ENCODE data around the gene CR1L.
"Not testable (repeated sequence)": the region's sequence is repeated elsewhere in the genome, so short reads cannot be mapped to it uniquely, and the experiment has no call there.

Gene CR1L

GRCh38 chr1:207680590-207681388, 35.9 kb downstream of the CR1L start:
- in situ Hi-C loops (cut with MboI; ENCODE audit: low sequenced_read_pairs): not testable (repeated sequence)

DNA sequence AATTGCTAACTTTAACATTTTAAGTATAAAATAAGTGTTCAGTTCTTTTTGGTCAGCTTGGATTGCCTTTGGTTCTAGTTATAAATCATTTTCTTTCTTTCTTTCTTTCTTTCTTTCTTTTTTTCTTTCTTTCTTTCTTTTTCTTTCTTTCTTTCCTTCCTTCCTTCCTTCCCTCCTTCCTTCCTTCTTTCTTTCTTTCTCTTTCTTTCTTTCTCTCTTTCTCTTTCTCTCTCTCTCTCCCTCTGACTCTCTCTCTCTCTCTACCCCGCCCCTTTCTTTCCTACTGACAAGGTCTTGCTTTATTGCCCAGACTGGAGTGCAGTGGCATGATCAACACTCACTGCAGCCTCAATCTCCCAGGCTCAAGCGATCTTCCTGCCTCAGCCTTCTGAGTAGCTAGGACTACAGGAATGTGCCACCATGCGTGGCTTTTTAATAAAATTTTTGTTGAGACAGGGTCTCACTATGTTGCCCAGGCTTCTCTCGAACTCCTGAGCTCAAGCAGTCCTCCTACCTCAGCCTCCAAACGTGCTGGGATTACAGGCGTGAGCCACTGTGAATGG, 38.0 kb downstream of the CR1L start:
- in situ Hi-C loops (cut with MboI; ENCODE audit: low sequenced_read_pairs): not testable (repeated sequence)

- in situ Hi-C loops (cut with MboI; ENCODE audit: low sequenced_read_pairs): not testable (repeated sequence)
Measured at GRCh38 chr1:207690551-207690950, 45.6 kb downstream of the CR1L start.

- in situ Hi-C loops (cut with MboI; ENCODE audit: low sequenced_read_pairs): no loop called here
Measured at GRCh38 chr1:207691010-207691409, 46.1 kb downstream of the CR1L start.

DNA sequence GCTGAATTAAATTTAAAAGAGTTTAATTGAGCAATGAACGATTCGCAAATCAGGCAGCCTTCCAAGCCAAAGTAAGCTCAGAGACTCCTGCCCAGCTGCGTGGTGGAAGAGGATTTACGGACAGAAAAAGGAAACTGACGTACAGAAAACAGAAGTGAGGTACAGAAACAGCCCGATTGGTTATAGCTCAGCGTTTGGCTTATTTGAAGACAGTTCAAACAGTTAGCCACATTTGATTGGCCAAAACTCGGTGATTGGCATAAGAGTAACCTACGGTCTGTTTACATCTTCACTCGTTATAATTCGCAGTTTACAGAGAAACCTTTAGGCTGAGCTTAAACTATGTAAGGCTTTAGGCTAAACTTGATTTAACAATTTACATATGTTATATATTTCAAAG, 46.9 kb downstream of the CR1L start:
- in situ Hi-C loops (cut with MboI; ENCODE audit: low sequenced_read_pairs): no loop called here

DNA sequence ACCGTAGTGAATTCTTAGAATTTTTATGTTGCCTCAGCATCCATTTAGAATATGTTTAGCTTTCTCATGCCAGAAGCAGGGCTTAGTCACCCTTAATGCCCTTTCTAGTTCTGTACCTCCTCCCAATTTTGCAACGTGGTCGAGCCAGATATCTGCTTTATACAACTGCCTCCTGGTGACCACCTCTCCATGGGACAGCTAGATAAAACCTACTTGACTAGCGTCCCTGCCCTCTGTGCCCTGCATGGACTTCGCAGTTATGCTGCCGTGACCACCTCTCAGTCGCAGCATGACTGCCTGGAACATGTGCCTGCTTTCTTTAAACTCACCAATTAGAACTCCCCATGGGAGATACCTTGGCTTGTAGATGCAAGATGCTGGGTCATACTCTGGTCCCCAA, 47.4 kb downstream of the CR1L start:
- in situ Hi-C loops (cut with MboI; ENCODE audit: low sequenced_read_pairs): not testable (repeated sequence)

DNA sequence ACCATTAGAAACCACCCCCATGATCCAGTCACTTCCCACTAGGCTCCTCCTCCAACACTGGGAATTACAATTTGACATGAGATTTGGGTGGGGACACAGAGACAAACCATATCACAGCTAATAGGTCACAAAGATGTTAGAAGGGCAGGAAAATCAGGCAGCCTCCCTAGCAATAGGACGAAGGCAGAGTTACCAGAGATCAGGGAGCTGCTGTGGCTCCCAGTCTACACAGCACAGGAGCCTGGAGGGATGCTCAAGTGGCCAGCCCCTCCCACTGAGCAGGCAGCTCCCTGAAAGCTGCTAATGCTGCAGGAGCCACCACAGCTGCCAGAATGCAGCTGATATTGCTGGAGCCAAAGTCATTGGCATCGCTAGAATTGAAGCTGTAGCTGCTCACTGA, 51.0 kb downstream of the CR1L start:
- in situ Hi-C loops (cut with MboI; ENCODE audit: low sequenced_read_pairs): no loop called here

DNA sequence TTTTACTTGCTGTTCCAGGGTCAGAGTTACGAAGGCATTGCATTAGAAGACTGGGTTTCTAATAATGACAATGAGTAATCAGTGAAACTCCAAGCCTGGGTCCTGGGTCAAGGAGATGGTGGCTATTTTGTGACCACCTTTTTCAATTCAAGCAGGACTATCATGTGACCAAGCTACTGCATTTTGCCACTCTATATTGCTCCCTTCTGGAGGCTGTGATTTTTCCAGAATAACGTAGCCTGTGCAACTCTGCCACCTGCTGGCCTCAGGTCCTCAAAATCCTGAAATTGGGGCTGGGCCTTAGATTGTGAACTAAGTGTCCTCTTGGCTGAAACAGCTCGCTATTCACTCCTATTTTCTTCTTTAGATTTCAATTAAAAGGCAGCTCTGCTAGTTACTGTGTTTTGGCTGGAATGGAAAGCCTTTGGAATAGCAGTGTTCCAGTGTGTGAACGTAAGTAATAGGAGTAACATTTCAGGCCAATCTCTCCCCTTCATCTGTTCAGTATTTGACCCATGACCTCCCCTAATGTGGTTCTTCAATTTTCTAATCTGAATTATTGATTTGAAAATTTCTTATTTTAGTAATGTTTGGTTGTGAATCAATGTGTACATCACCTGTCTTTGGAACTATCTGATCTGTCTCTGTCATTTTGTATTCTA, 54.0 kb downstream of the CR1L start:
- in situ Hi-C loops (cut with MboI; ENCODE audit: low sequenced_read_pairs): no loop called here

DNA sequence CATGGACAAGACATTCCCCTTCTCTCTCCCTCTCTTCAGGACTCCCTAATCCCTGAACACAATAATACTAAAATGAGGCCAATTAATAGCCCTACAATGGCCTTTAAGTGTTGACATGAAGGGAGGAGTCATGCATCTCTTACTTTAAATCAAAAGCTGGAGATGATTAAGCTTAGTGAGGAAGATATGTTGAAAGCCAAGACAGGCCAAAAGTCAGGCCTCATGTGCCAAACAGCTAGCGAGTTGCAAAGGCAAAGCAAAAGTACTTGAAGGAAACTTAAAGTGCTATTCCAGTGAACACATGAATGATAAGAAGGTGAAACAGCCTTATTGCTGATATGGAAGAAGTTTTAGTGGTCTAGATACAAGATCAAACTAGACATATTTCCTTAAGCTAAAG, 57.4 kb downstream of the CR1L start:
- in situ Hi-C loops (cut with MboI; ENCODE audit: low sequenced_read_pairs): no loop called here

DNA sequence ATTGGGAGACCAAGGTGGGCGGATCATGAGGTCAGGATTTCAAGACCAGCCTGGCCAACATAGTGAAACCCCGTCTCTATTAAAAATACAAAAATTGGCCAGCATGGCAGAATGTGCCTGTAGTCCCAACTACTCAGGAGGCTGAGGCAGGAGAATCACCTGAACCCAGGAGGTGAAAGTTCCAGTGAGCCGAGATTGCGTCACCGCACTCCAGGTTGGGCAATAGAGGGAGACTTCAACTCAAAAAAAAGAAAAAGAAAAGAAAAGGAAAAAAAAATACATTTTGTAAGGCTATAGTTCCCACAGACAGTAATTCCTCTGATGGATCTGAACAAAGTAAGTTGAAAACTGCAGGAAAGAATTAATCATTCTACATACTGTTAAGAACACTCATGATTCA, 58.8 kb downstream of the CR1L start:
- in situ Hi-C loops (cut with MboI; ENCODE audit: low sequenced_read_pairs): no loop called here

- in situ Hi-C loops (cut with MboI; ENCODE audit: low sequenced_read_pairs): not testable (repeated sequence)
Measured at GRCh38 chr1:207708004-207708403, 63.1 kb downstream of the CR1L start.

- in situ Hi-C loops (cut with MboI; ENCODE audit: low sequenced_read_pairs): no loop called here
Measured at GRCh38 chr1:207711285-207711684, 66.4 kb downstream of the CR1L start.

GRCh38 chr1:207712701-207713100, 67.8 kb downstream of the CR1L start:
- in situ Hi-C loops (cut with MboI; ENCODE audit: low sequenced_read_pairs): not testable (repeated sequence)

DNA sequence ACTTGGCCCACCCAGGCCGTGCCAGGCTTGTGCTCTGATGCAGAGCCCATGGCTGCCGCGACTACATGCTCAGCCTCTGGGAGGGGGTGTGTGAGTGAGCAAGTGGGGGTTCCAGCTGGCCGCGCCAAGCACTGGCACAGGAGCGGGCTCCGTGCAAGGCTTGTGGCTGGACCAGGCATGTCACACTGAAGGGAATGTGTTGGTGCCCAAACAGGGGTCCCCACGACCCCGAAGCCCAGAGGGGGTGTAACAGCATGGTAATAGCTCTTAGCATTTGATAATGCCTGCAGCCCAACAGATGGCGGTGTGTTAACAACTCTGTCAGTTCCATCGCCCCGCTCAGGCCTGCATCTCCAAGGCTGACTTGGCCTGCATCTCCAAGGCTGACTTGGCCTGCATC, 68.6 kb downstream of the CR1L start:
- in situ Hi-C loops (cut with MboI; ENCODE audit: low sequenced_read_pairs): no loop called here

- in situ Hi-C loops (cut with MboI; ENCODE audit: low sequenced_read_pairs): no loop called here
Measured at GRCh38 chr1:207719234-207719633, 74.3 kb downstream of the CR1L start.

GRCh38 chr1:207728200-207728858, 83.4 kb downstream of the CR1L start:
- in situ Hi-C loops (cut with MboI; ENCODE audit: low sequenced_read_pairs): not testable (repeated sequence)

DNA sequence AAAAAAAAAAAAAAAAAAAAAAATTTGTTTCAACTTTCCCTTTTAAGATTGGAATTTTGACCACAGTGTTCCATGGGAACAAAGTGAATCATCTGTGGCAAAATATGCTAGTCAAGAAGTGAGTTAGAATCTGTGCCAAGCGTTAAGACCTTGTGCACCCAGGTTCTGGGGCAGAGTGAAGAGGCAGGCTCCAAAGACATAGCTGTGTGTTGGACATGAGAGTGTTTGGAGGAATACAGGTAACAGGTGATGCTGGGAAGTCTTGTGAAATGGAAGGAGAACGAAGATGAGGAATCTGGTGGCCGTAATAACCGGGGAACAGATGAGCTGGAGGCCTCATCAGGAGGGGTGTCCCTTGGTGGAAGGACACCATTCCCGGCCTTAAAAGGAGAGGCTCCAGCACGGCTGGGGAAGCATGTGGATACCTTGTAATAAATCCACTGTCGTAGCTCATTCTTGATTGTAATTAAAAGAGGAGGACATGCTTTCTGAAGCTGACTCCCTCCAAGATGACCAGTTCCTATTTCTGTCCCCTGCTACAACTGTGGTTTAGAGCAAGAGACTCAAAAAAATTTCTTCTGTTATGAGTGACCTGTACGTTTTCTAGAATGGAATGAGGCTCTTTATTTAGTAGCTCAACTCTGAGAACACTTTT, 92.7 kb downstream of the CR1L start:
- in situ Hi-C loops (cut with MboI; ENCODE audit: low sequenced_read_pairs): not testable (repeated sequence)

DNA sequence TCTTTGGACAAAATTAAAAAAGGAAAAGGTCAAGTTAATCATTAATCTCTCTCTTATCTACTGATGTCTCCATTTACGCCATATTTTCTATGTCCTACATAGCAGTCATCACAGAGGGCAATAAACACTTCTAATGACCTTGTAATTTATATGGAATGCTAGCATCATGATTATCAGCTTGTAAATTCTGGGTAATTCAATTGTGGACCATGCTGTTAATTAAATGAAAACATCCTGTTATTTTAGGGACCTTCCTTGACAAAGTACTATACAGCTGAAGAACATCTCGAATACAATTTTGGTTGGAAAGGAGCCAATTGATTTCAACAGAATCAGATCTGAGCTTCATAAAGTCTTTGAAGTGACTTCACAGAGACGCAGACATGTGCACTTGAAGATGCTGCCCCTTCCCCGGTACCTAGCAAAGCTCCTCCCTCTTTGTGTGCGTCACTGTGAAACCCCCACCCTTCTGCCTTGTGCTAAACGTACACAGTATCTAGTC, 93.3 kb downstream of the CR1L start:
- in situ Hi-C loops (cut with MboI; ENCODE audit: low sequenced_read_pairs): not testable (repeated sequence)

GRCh38 chr1:207740207-207740606, 95.3 kb downstream of the CR1L start:
- in situ Hi-C loops (cut with MboI; ENCODE audit: low sequenced_read_pairs): no loop called here

- in situ Hi-C loops (cut with MboI; ENCODE audit: low sequenced_read_pairs): no loop called here
Measured at GRCh38 chr1:207742850-207743555, 98.1 kb downstream of the CR1L start.
